Hepatocyte (in vitro differentiated cells): ENCODE data around the gene MAP2. TPM values are rescaled to one million over a fixed set of nuclear protein-coding genes. Genes with fewer than 3 reads are reported as not detected.

ENCODE experiments used
- DNase-seq: peaks from one replicate; pipeline ENCODE4 v3.0.0-alpha.2; 2016; ENCODE audit warnings: low spot score
- H2AFZ ChIP-seq: fragments of 200-600 bp; sonication (generic); 2 replicates; pipeline ENCODE4 v1.6.0; 2016; ENCODE audit warnings: antibody characterized with exemption, mild to moderate bottlenecking
- H3K27ac ChIP-seq: fragments of 200-600 bp; sonication (generic); 2 replicates; pipeline ENCODE4 v1.5.1; 2016; ENCODE audit warnings: mild to moderate bottlenecking
- H3K27me3 ChIP-seq: fragments of 200-600 bp; sonication (generic); 2 replicates; pipeline ENCODE4 v1.6.1; 2016
- H3K36me3 ChIP-seq: fragments of 200-600 bp; sonication (generic); replicated peaks from 2 replicates; pipeline ENCODE4 v1.5.1; 2016; ENCODE audit warnings: low read depth; ENCODE audit not compliant: insufficient read depth
- H3K4me1 ChIP-seq: fragments of 200-600 bp; sonication (generic); 2 replicates; pipeline ENCODE4 v1.5.1; 2016; ENCODE audit warnings: mild to moderate bottlenecking, moderate library complexity; ENCODE audit not compliant: insufficient read depth
- H3K4me2 ChIP-seq: fragments of 200-600 bp; sonication (generic); 2 replicates; pipeline ENCODE4 v1.6.0; 2016
- H3K4me3 ChIP-seq: fragments of 200-600 bp; sonication (generic); 2 replicates; pipeline ENCODE4 v1.5.1; 2016; ENCODE audit warnings: mild to moderate bottlenecking
- H3K79me2 ChIP-seq: fragments of 200-600 bp; sonication (generic); 2 replicates; pipeline ENCODE4 v1.6.0; 2017; ENCODE audit warnings: mild to moderate bottlenecking
- H3K9me2 ChIP-seq: fragments of 200-600 bp; sonication (generic); replicated peaks from 2 replicates; pipeline ENCODE4 v1.6.0; 2017; ENCODE audit warnings: mild to moderate bottlenecking; ENCODE audit not compliant: insufficient read depth
- H3K9me3 ChIP-seq: fragments of 200-600 bp; sonication (generic); 2 replicates; pipeline ENCODE4 v1.5.1; 2016; ENCODE audit warnings: low read depth, mild to moderate bottlenecking
- H4K20me1 ChIP-seq: fragments of 200-600 bp; sonication (generic); 2 replicates; pipeline ENCODE4 v1.6.0; 2016; ENCODE audit warnings: mild to moderate bottlenecking; ENCODE audit not compliant: insufficient read depth, poor library complexity, severe bottlenecking
- EZH2 ChIP-seq: fragments of 200-600 bp; sonication (generic); IDR thresholded peaks from 2 replicates; pipeline ENCODE4 v1.6.1; 2016; ENCODE audit warnings: antibody characterized with exemption, mild to moderate bottlenecking, borderline replicate concordance
- EZH2phosphoT487 ChIP-seq: fragments of 200-600 bp; sonication (generic); IDR thresholded peaks from one replicate; pipeline ENCODE4 v1.6.1; 2018; ENCODE audit warnings: antibody characterized with exemption, mild to moderate bottlenecking, low read depth, moderate library complexity; ENCODE audit not compliant: unreplicated experiment, severe bottlenecking
- WGBS: methylation state at CpG from one replicate; pipeline ENCODE4 v1.1.6; 2016; ENCODE audit warnings: low lambda C conversion rate; ENCODE audit errors: missing lambda C conversion rate; 5-methylcytosine and 5-hydroxymethylcytosine counted together
- polyA plus RNA-seq: library from polyadenylated mRNA; unstranded; fragments of >200 nt; fragmentation: Nextera tagmentation; extraction: Ambion mirVana; gene quantifications from 2 replicates; pipeline ENCODE4 v1.2.1, GENCODE V29; 2016
- total RNA-seq: library from RNA; depleted of rRNA; stranded (reverse); fragments of >200 nt; gene quantifications from 2 replicates; pipeline ENCODE4 v1.2.3, GENCODE V29; 2014
- TF ChIP-seq, protein P1 (sequence below): fragments of 200-600 bp; sonication (generic); IDR thresholded peaks from 2 replicates; pipeline ENCODE4 v1.5.1; 2016; ENCODE audit warnings: antibody characterized with exemption, mild to moderate bottlenecking; ENCODE audit not compliant: poor library complexity

The MAP2 gene
- total and polyA plus RNA-seq, 2 experiments from 2014 or later = 4.6 to 5.8 TPM

DNA sequence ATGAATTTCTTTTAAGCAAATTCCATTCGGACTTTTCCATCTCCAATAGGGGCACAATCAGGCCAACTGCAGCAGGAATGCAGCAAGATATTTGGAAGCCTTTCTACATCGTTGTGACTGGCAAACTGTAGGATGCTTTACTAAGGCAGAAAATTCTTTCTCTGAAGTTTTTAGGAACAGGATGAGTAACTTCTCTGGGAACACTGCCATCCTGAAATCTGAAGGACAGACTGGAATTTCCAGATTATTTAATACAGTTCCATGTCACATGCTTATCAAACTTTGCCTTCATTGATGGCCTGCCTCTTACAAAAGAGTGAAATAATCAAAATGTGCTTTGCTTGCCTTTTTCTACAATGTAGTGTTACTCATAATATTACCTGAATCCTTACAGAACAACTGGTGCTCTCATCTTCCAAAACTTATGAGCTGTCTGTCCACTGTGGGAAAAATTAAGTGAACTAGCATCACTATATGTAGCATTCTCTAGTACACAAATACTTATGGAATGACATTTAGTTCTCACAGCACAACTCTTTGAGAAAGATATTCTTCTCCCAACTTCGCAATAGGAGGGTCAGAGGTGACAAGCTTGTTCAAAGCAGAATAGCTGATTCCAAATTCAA, 32.0 kb upstream of the MAP2 start:
- Histone ChIP-seq H3K79me2 (no peaks in the 10 kb centered on the region), H3K9me2 (no peaks in the 10 kb centered on the region), H2AFZ (no peak overlapping the region), H3K27ac (no peak overlapping the region), H3K9me3 (no peaks in the 10 kb centered on the region), H3K36me3 (no peaks in the 10 kb centered on the region), H4K20me1 (no peaks in the 10 kb centered on the region), H3K27me3 (no peaks in the 10 kb centered on the region), H3K4me3 (no peak overlapping the region), H3K4me2 (no peak overlapping the region), H3K4me1 (no peaks in the 10 kb centered on the region)
- WGBS = 79% methylated on average over 3 of the region's 3 CpGs
- DNase-seq = no peak
- no peak for TF ChIP-seq EZH2phosphoT487
- TF ChIP-seq, protein P1, sequence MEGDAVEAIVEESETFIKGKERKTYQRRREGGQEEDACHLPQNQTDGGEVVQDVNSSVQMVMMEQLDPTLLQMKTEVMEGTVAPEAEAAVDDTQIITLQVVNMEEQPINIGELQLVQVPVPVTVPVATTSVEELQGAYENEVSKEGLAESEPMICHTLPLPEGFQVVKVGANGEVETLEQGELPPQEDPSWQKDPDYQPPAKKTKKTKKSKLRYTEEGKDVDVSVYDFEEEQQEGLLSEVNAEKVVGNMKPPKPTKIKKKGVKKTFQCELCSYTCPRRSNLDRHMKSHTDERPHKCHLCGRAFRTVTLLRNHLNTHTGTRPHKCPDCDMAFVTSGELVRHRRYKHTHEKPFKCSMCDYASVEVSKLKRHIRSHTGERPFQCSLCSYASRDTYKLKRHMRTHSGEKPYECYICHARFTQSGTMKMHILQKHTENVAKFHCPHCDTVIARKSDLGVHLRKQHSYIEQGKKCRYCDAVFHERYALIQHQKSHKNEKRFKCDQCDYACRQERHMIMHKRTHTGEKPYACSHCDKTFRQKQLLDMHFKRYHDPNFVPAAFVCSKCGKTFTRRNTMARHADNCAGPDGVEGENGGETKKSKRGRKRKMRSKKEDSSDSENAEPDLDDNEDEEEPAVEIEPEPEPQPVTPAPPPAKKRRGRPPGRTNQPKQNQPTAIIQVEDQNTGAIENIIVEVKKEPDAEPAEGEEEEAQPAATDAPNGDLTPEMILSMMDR = no peak
- no peak for TF ChIP-seq EZH2

GRCh38 chr2:209395229-209395628, 28.6 kb upstream of the MAP2 start:
- 91% methylated on average over 1 of the region's 1 CpG for WGBS
- no peaks in the 10 kb centered on the region for H3K36me3 ChIP-seq

DNA sequence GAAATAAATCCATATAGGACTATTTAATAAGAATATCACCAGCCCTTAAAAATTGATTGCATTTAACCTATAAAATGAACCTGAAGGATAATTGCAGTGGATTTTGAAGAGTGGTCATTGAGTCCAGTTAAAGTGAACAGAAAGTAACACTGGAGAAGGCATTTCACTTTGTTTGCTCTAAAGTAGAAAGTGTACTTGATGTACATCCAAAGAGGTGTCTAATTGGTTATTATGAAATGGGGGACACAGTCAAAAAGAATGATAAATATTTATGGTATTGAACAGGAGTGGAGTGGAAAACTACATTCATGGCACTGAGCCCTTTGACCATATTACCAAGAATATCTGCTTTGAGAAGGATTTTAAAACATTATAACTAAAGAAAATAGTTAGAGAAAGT, 28.2 kb upstream of the MAP2 start:
- TF ChIP-seq EZH2 = no peak
- TF ChIP-seq, protein P1 = no peak
- no peak for TF ChIP-seq EZH2phosphoT487
- Histone ChIP-seq H3K27me3 (no peaks in the 10 kb centered on the region), H3K9me3 (no peaks in the 10 kb centered on the region), H3K36me3 (no peaks in the 10 kb centered on the region), H2AFZ (no peak overlapping the region), H3K4me3 (no peak overlapping the region), H3K4me2 (no peak overlapping the region), H3K27ac (no peak overlapping the region), H3K4me1 (no peaks in the 10 kb centered on the region), H4K20me1 (no peaks in the 10 kb centered on the region), H3K9me2 (no peaks in the 10 kb centered on the region), H3K79me2 (no peaks in the 10 kb centered on the region)
- DNase-seq = no peak

More at GRCh38 chr2:209395229-209395628, 28.6 kb upstream of the MAP2 start:
- DNase-seq = no peak
- no peak overlapping the region for H2AFZ ChIP-seq
- H3K9me3 ChIP-seq = no peaks in the 10 kb centered on the region
- H3K27me3 ChIP-seq = no peaks in the 10 kb centered on the region
- H3K27ac ChIP-seq = no peak overlapping the region
- TF ChIP-seq EZH2 = no peak
- TF ChIP-seq, protein P1 = no peak
- no peak for TF ChIP-seq EZH2phosphoT487
- no peak overlapping the region for H3K4me2 ChIP-seq
- H3K9me2 ChIP-seq = no peaks in the 10 kb centered on the region
- H3K4me1 ChIP-seq = no peaks in the 10 kb centered on the region
- no peaks in the 10 kb centered on the region for H3K79me2 ChIP-seq
- no peak overlapping the region for H3K4me3 ChIP-seq
- H4K20me1 ChIP-seq = no peaks in the 10 kb centered on the region
